ENCODE data around the gene MYG1.

- TF ChIP-seq, protein P1, sequence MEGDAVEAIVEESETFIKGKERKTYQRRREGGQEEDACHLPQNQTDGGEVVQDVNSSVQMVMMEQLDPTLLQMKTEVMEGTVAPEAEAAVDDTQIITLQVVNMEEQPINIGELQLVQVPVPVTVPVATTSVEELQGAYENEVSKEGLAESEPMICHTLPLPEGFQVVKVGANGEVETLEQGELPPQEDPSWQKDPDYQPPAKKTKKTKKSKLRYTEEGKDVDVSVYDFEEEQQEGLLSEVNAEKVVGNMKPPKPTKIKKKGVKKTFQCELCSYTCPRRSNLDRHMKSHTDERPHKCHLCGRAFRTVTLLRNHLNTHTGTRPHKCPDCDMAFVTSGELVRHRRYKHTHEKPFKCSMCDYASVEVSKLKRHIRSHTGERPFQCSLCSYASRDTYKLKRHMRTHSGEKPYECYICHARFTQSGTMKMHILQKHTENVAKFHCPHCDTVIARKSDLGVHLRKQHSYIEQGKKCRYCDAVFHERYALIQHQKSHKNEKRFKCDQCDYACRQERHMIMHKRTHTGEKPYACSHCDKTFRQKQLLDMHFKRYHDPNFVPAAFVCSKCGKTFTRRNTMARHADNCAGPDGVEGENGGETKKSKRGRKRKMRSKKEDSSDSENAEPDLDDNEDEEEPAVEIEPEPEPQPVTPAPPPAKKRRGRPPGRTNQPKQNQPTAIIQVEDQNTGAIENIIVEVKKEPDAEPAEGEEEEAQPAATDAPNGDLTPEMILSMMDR (tag by site-specific recombination; IDR thresholded peaks at IDR 0.05): no peak
- TF ChIP-seq ZNF558 (tag by site-specific recombination; IDR thresholded peaks at IDR 0.05) (no peak), PBX3 (CRISPR knock-in tag; IDR thresholded peaks at IDR 0.05) (no peak), ZBTB7A (tag by site-specific recombination; IDR thresholded peaks at IDR 0.05; ENCODE audit: low read depth) (no peak), ZNF169 (tag by site-specific recombination; IDR thresholded peaks at IDR 0.05) (no peak), ZNF214 (tag by site-specific recombination; IDR thresholded peaks at IDR 0.05; ENCODE audit: borderline replicate concordance) (no peak), ZNF133 (tag by site-specific recombination; IDR thresholded peaks at IDR 0.05) (no peak), ZNF747 (tag by site-specific recombination; IDR thresholded peaks at IDR 0.05) (no peak), ZNF2 (tag by site-specific recombination; IDR thresholded peaks at IDR 0.05) (no peak)
- TF ChIP-seq, protein P2, sequence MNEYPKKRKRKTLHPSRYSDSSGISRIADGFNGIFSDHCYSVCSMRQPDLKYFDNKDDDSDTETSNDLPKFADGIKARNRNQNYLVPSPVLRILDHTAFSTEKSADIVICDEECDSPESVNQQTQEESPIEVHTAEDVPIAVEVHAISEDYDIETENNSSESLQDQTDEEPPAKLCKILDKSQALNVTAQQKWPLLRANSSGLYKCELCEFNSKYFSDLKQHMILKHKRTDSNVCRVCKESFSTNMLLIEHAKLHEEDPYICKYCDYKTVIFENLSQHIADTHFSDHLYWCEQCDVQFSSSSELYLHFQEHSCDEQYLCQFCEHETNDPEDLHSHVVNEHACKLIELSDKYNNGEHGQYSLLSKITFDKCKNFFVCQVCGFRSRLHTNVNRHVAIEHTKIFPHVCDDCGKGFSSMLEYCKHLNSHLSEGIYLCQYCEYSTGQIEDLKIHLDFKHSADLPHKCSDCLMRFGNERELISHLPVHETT (tag by site-specific recombination; IDR thresholded peaks at IDR 0.05): no peak
Measured at GRCh38 chr12:53340398-53340797, 40.9 kb downstream of the MYG1 start.

Measured in HEK293 (cell line).